Right lobe of liver (tissue), 6 donors: ENCODE data around the gene MFSD11. TPM values are rescaled to one million over a fixed set of nuclear protein-coding genes. Genes with fewer than 3 reads are reported as not detected.
"Not testable (repeated sequence)": the region's sequence is repeated elsewhere in the genome, so short reads cannot be mapped to it uniquely, and the experiment has no call there.

Experiments used
- ATAC-seq, 4 donors: fragments of 200-7000 bp; cut with Tn5 transposase; one replicate each; pipeline ENCODE4 v1.9.1; 2020; ENCODE audit warnings: mild to moderate bottlenecking in 4 of 4, moderate library complexity in 4 of 4
- DNase-seq, 3 donors: peaks; one replicate each; pipeline ENCODE4 v3.0.0-alpha.2; 2020
- H3K27ac ChIP-seq, 3 donors: fragments of 200-600 bp; one replicate each; pipeline ENCODE4 v1.8.0; 2022
- H3K27me3 ChIP-seq, 2 donors: fragments of 200-600 bp; one replicate each; pipeline ENCODE4 v1.8.0; 2022
- H3K36me3 ChIP-seq, 4 donors: fragments of 200-600 bp; sonication (generic) in 1 of 4; one replicate each; pipeline versions ENCODE4 v1.5.1 to v1.8.0; 2017 to 2022; ENCODE audit warnings: control low read depth in 1 of 4
- H3K4me1 ChIP-seq, 4 donors: fragments of 200-600 bp; sonication (generic) in 1 of 4; one replicate each; pipeline versions ENCODE4 v1.5.1 to v1.8.0; 2017 to 2022; ENCODE audit warnings: control low read depth in 1 of 4
- H3K4me3 ChIP-seq, 3 donors: fragments of 200-600 bp; one replicate each; pipeline ENCODE4 v1.8.0; 2022
- H3K9me3 ChIP-seq, 4 donors: fragments of 200-600 bp; sonication (generic) in 1 of 4; one replicate each; pipeline versions ENCODE4 v1.5.1 to v1.8.0; 2017 to 2022; ENCODE audit warnings: control low read depth in 1 of 4
- CTCF ChIP-seq, 4 donors: fragments of 200-600 bp in 3 of 4; fragments of 450-650 bp in 1 of 4; IDR thresholded peaks; one replicate each; pipeline versions ENCODE4 v1.5.1 to v1.8.0; 2016 to 2022; ENCODE audit warnings: antibody characterized with exemption in 4 of 4, mild to moderate bottlenecking in 2 of 4
- POLR2A ChIP-seq: fragments of 450-650 bp; IDR thresholded peaks from one replicate; pipeline ENCODE4 v1.6.1; 2017; ENCODE audit warnings: antibody characterized with exemption, mild to moderate bottlenecking
- WGBS: methylation state at CpG from one replicate; pipeline ENCODE4 v1.1.6; 2018; ENCODE audit warnings: low coverage, low lambda C conversion rate; ENCODE audit not compliant: insufficient coverage; ENCODE audit errors: missing lambda C conversion rate; 5-methylcytosine and 5-hydroxymethylcytosine counted together
- intact Hi-C, 2 donors: fragments of 100-400 bp; cut with DNase I; formaldehyde crosslinking; loops; one replicate each; pipeline versions ENCODE4 v1.11.2 to v1.14.1; 2022
- total RNA-seq, 6 experiments: library from RNA; depleted of rRNA in 2 of 6; stranded (reverse); fragments of >200 nt in 2 of 6; fragmentation: NEBNext Ultra II Directional in 3 of 6; extraction: Animal tissue kit (Norgen Biotek cat#: 25700) in 3 of 6; gene quantifications; one replicate each; pipeline versions ENCODE4 v1.1.0 to v1.2.4, GENCODE V29; 2016 to 2023
- donor health status: DM: no; HTN: yes; CAD: no.
- donor health status: DM: no; HTN: no; CAD: no.
- donor health status: DM: no; HTN: no; CAD: no.
- donor health status: DM: no; HTN: yes; CAD: no.
- donor health status: DM: no; HTN: yes; CAD: no.

MFSD11 gene
- total RNA-seq, 6 experiments from 2014 or later: 8.5 to 16.3 (median 15.3) TPM

- intact Hi-C loops: no loop called here
- no peaks in the 10 kb centered on the region for H3K36me3 ChIP-seq
- ATAC-seq (no peak), DNase-seq (no peak)
- no peaks in the 10 kb centered on the region for H3K27me3 ChIP-seq
- no peaks in the 10 kb centered on the region for H3K4me1 ChIP-seq
- no peak for TF ChIP-seq CTCF (IDR thresholded peaks at IDR 0.05)
- no peak for TF ChIP-seq POLR2A
- no peaks in the 10 kb centered on the region for H3K9me3 ChIP-seq
- H3K27ac ChIP-seq: no peak overlapping the region
- 94% methylated on average over 4 of the region's 4 CpGs for WGBS
- no peak overlapping the region for H3K4me3 ChIP-seq
Observed at GRCh38 chr17:76808326-76808725, 70.4 kb downstream of the MFSD11 start.

- Histone ChIP-seq H3K36me3 (no peaks in the 10 kb centered on the region), H3K4me1 (no peaks in the 10 kb centered on the region), H3K4me3 (no peak overlapping the region), H3K27ac (no peak overlapping the region), H3K27me3 (no peaks in the 10 kb centered on the region), H3K9me3 (no peaks in the 10 kb centered on the region)
- DNase-seq: no peak
- ATAC-seq: no peak
- 76% methylated on average over 2 of the region's 4 CpGs for WGBS
- TF ChIP-seq POLR2A: no peak
- TF ChIP-seq CTCF (IDR thresholded peaks at IDR 0.05): no peak
- intact Hi-C loops: no loop called here
Observed at GRCh38 chr17:76810956-76811355, 73.0 kb downstream of the MFSD11 start.

DNA sequence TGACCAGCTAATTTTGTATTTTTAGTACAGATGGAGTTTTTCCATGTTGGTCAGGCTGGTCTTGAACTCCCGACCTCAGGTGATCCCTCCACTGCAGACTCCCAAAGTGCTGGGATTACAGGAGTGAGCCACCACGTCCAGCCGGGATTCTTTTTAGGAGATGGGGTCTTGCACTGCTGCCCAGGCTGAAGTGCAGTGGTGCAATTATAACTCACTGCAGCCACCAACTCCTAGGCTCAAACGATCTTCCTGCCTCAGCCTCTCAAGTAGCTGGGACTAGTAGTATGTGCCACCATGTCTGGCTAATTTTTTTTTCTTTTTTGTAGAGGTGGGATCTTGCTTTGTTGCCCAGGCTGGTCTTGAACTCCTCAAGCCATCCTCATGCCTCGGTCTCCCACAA is 73.9 kb downstream of the MFSD11 start:
- no peak for ATAC-seq
- H3K27ac ChIP-seq: no peak overlapping the region
- WGBS: 66% methylated on average over 4 of the region's 5 CpGs
- intact Hi-C loops: no loop called here
- no peaks in the 10 kb centered on the region for H3K4me1 ChIP-seq
- H3K27me3 ChIP-seq: no peaks in the 10 kb centered on the region
- no peak for TF ChIP-seq POLR2A
- no peak for TF ChIP-seq CTCF (IDR thresholded peaks at IDR 0.05)
- no peak for DNase-seq
- H3K9me3 ChIP-seq: no peaks in the 10 kb centered on the region
- H3K36me3 ChIP-seq: no peaks in the 10 kb centered on the region
- no peak overlapping the region for H3K4me3 ChIP-seq

- no peaks in the 10 kb centered on the region for H3K9me3 ChIP-seq
- ATAC-seq (no peak), DNase-seq (no peak)
- intact Hi-C loops: no loop called here
- WGBS: 51% methylated on average over 3 of the region's 4 CpGs
- TF ChIP-seq POLR2A (no peak), CTCF (IDR thresholded peaks at IDR 0.05) (no peak)
- H3K4me1 ChIP-seq: no peaks in the 10 kb centered on the region
- no peaks in the 10 kb centered on the region for H3K36me3 ChIP-seq
- no peak overlapping the region for H3K27ac ChIP-seq
- no peak overlapping the region for H3K4me3 ChIP-seq
- H3K27me3 ChIP-seq: no peaks in the 10 kb centered on the region
Observed at GRCh38 chr17:76812263-76812662, 74.3 kb downstream of the MFSD11 start.

- no peak for ATAC-seq
- no peaks in the 10 kb centered on the region for H3K36me3 ChIP-seq
- no peaks in the 10 kb centered on the region for H3K4me1 ChIP-seq
- 46% methylated on average over 3 of the region's 4 CpGs for WGBS
- DNase-seq: no peak
- no peaks in the 10 kb centered on the region for H3K9me3 ChIP-seq
- H3K27me3 ChIP-seq: no peaks in the 10 kb centered on the region
- H3K27ac ChIP-seq: no peak overlapping the region
- H3K4me3 ChIP-seq: no peak overlapping the region
- intact Hi-C loops: no loop called here
- TF ChIP-seq CTCF (IDR thresholded peaks at IDR 0.05): no peak
- no peak for TF ChIP-seq POLR2A
Observed at GRCh38 chr17:76812968-76813367, 75.0 kb downstream of the MFSD11 start.

- H3K27me3 ChIP-seq, H3K9me3 ChIP-seq, ATAC-seq, DNase-seq, H3K4me3 ChIP-seq, intact Hi-C loops, H3K36me3 ChIP-seq, H3K4me1 ChIP-seq, H3K27ac ChIP-seq: not testable (repeated sequence)
- WGBS: 44% methylated on average over 9 of the region's 9 CpGs
Observed at GRCh38 chr17:76815907-76816589, 78.1 kb downstream of the MFSD11 start.
